GM19397 (cell line): Measurements from ENCODE around the gene OPCML.

Source experiments
- ATAC-seq: cut with Tn5 transposase; IDR thresholded peaks from one replicate; pipeline ENCODE4 v1.9.1; 2021; ENCODE audit warnings: mild to moderate bottlenecking, moderate library complexity; ENCODE audit not compliant: unreplicated experiment

The OPCML gene

DNA sequence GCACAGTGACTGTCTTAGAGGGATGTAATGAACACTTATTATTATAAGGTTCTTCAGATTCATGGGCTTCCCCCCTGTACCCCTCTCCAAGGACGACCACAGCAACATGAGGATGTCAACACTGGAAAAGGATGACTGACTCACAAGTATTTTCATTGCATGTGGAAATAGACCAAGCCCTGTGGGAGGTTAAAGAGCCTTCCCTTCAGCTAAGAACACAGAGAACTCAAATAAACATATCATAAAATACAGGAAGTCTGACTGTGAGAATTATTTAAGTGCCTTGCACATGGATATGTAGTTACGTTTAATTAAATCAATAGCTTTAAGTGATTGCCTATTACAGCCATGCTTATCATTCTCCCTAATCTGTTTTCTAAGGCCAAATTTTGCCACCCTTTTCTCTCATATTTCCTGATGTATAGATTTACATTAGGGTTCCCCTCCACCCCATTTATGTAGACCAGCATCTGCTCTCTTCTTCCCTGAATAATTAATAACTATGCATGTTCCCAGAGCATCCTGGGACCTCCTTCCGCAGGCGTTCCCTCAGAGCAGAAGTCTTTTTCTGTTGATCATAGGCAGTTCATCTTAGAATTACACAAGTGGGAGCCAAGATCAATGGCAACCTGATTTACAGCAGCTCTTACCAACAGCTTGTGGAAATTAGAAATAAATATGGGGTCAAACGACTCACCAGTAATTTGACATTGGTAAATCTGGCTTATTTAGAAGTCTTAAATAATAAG is 226.9 kb downstream of the OPCML start:
- ATAC-seq, result no peak

DNA sequence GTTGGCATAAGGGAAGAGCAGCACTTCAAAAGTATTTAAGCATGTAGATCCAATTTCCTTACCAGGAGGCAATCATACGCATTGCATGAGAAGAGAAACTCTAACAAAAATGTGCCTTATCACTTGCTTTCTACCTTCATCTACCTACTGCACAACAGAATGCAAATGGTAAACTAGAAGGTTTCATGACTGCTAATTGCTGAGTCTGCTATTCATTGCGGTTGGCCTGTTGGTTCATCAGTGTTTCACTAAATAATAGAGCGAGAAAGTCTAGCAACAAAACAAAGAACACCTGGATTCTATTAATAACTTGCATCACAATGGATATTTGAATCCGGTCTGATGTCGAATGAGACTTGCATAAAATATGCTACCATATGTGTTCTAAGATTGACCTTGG is 229.0 kb downstream of the OPCML start:
- ATAC-seq, result no peak

DNA sequence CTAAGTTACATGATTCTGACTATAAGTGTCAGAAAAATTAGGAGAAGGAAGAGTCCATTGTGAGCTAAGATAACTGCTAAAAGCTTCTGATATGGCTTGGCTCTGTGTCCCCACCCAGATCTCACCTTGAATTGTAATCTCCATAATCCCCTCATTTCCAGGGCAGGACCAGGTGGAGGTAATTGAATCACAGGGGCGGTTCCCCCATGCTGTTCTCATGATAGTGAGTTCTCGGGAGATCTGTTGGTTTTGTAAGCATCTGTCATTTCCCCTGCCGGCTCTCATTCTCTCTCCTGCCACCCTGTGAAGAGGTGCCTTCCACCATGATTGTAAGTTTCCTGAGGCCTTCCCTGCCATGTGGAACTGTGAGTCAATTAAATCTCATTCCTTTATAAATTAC is 230.2 kb downstream of the OPCML start:
- no peak for ATAC-seq

DNA sequence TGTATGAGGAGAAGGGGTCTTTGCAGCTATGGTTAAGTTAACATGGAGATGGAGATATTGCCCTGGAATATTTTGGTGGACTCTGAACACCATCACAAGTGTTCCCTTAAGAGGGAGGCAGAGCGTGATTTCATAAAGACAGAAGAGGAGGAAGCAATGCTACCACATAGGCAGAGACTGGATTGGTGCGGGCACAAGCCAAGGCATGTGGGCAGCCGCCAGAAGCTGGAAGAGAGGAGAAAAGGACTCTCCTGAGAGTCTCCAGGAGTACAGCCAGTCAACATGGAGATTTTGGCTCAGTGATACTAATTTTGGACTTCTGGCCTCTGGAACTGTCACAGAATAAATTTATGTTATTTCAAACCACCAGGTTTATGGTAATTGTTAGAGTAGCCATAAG is 231.6 kb downstream of the OPCML start:
- ATAC-seq, result no peak

DNA sequence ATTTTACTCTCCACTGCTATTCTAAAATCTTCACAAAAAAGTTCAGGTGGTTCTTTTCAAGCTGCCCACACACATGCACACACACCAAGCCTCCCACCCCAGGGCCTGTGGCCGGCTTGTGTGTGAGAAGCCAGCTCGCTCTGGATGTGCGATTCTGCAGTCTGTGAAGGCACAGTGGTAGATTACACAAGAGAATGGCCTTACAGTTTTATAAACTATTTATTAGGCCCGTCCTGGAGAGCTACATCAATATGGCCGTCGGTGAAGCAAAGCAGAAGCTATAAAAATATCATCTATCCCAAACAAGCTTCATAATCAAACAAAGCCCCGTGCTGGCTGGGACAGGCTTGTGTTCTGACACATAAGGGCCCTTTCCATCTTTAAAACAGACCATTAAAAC is 240.5 kb downstream of the OPCML start:
- ATAC-seq, result no peak

DNA sequence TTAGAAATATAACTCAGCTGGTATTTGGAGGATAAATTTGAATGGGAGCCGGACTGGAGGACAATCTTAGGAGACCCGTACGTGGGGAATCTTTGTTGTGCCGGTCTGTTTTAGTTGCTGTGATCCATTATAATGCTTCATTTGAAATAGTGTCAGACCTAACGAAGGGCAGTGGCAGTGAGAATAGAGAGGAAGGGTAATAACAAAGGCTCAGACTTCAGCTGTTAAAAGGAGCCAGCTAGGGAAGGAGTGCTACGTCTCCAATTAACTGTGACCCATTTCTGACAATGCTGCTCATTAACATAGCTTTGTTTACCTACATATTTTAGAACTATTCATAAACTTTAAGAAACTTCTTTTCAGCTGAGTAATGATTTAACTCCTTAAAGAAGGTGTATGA is 246.9 kb downstream of the OPCML start:
- ATAC-seq, result no peak

DNA sequence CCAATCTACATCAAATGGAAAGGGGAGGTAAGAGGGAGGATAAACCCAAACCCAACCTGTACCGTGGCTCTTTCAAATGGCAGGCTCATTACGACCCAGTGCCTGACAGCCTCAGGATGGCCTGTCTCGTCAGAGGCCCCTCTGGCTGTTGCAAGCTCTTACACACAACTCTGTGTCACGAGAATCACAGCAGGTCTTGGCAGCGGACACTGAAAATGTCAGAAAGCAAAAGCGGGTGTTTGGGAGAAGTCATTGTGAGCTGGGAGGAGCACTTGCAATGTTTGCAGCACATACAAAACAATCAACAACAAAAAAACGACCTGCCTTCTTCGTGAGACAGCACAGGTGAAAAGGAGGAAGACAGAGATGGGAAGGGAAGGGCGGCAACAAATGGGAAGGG is 248.1 kb downstream of the OPCML start:
- ATAC-seq, result no peak

DNA sequence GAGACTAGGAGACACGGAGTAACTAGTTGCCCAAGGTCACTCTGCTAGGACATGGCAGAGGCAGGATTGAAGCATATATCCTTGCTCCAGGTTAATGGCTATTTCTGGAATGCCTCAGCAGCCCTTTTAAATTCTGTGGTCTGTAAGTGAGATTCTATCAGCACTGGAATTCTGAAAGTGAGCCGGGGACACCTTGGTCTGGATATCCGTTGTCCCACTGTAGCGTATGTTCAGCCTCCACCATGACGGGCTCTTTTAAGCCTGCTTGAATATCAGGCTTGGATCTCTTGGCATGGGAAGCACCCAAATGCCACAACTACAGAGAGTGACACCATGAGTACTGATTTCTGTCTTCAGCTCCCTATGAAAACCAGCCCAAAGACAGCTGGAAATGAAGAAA is 254.4 kb downstream of the OPCML start:
- ATAC-seq, result no peak

DNA sequence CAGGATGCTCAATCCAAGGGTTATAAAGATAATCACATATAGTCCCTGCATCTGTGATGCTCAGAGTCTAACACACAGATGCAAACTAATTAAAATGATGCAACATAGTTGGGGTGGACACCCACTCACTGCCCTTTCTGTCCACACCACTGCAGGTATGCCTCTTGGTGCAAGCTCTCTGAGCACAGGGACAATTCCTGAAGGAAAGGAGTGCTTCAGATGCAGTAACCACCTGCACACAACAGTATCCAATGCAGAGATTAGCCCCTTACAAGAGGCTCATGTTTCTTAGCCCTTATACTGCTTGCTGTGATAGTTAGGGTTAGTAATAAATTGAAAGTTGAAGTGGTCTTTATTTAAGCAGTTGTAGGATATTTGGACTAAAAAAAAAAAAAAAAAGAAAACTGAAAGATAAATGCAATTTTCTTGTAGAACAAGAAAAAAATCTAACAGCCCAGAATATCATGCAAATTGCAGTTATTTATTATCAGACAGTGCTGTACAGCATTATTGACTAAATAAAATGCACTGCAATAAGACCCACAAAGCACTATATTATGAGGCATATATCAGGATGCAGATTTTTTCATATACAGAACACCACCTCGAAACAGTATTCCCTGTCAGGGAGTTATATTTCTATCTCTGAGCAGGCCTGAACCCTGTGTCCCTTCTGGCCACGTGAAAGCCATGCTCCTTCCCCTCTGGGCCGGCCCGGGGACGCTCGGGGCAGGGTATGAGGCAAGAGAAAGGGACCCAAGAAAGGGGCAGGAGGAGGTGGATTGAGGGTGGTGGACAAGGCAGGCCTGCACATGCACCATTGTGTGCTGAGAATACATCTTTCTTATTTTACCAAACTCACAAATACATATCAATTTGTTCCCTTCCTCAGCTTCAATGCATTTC is 260.2 kb downstream of the OPCML start:
- ATAC-seq, result no peak

DNA sequence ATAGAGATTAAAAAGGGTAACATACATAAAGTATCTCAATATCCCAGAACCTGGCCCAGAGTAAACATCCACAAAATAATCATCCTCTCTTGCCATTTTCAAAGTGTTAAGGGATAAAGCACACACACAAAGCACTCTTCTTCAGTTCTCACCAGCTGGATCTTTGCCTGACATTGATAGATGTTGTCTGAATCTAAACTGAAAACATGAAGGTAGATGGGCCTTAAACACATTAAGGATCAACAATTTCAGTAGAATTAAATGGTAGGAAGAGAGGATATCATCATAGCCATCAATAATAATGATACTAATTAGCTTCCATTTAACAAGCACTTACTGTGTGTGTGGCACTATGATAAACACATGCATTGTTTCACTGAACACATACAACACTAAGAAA is 261.1 kb downstream of the OPCML start:
- ATAC-seq, result no peak

DNA sequence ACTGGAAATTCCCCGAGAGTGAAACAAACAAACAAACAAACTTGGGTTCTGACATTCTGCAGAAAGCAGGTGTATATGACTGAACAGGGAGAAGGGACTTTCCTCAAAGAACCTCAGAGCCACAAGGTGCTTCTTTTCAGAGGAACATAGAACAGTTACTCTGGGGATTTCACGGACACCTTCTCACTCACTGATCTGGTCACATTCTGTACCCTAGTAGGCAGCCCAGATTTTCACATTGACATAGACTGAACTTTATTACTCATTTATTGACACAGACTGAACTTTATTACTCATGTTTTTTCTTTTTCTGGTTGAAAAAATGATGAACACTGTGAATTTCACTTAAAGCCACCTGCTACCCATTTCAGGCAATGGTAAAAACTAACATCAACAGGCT is 263.0 kb downstream of the OPCML start:
- ATAC-seq, result peak; percentile 95

DNA sequence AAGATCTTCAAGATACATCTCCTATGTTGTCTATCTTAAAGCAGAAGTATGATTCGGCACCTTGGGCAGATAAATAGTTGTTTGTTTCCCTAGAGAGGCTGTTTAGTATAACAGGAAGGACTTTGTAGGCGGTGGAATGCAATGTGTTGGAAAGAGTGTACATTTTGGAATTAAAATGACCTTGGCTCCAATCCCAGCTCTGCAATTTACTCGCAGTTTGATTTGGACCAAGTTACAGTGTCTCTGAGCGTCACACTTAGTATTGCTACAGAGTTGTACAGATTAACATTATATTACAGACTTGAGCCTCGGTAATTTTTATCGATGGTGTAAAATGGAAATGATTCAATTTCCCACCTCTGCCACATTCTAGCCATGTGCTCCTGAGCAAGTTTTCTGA is 265.3 kb downstream of the OPCML start:
- no peak for ATAC-seq

DNA sequence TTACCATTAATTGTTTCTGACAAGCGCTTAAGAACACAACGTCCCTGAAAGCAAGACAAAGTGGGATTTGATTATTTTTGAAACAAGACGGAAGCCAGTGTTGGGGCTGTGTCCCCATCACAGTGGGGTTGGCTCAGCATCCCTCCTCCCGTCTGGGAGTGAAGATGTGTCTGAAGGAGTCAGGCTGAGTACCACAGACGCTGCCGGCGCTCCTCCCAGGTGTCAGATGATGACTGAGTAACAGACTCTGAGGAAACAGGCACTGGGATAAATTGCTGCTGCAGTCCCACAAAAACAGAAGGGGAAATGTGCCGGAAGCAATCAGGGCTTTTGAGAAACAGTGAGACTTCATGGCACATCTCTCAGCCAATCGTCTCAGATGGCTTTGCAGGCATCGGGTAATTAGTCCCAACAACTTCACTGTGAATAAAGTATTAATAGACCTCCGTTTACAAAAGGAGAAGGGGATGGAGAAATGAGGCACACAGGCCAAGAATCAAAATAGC is 266.7 kb downstream of the OPCML start:
- ATAC-seq, result no peak

DNA sequence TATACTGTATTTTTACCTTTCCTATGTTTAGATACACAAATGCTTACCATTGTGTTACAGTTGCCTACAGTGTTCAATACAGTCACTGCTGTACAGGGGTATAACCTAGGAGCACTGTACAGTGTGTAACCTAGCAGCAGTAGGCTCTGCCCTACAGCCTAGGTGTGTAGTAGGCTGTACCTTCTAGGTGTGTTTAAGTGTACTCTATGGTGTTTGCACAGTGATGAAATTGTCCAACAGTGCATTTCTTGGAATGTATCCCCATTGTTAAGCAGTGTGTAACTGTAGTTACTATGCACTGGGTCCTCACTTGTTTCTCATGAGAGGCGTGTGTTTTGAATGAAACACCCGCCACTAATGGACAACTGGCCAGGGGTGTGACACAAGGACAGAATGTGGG is 269.0 kb downstream of the OPCML start:
- ATAC-seq, result no peak

DNA sequence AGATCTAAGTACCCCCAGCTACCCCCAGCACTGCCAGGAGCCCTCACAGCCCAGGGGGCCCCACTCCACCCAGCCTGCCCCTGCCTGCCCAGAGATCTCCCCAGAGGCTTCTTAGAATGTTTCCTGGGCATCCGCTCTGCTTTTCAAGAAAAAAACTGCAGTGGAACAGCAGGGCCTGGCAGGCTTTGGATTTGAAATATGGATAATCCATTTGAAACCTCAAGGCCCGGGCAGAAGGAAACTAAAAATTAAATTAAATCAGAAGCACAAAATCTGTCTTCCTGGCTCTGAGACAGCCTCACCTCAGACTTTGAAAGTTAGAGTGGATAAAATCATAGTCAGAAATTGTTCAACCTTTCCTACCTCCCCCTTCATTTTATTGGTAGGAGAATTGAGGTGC is 273.6 kb downstream of the OPCML start:
- ATAC-seq, result no peak

DNA sequence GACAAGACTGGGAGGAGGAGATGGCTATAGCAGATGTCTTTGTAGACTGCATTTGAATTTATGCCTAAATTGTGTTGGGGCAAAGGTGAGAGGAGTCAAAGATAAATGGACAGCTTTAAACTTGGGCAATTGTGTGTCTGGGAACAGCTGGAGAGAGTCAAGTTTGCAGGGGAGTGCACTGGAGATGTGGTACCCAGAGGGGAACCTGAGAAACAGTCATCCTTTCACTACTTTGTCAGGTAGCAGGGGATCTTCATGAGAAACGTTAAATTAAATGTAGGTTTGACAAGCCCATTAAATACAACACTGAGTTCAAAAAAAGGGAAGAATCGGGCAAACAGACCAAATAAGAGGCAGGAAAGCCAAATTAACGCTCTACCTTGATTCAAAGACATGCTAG is 277.7 kb downstream of the OPCML start:
- ATAC-seq, result no peak

DNA sequence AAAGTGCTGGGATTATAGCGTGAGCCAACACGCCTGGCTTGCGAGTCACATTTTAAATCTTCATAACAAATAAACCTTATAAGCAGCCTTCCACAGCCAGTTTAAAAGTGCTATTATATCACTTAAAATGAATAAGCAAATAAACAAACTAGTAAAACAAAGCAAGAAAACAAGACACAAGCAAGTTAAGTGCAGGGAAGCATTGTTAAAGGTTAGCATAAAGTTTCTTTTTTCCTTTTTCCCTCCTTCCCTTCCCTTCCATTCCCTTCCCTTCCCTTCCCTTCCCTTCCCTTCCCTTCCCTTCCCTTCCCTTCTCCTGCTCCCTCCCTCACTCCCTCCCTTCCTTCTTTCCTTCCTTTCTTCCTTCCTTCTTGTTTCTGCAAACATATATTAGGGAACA is 278.7 kb downstream of the OPCML start:
- no peak for ATAC-seq

DNA sequence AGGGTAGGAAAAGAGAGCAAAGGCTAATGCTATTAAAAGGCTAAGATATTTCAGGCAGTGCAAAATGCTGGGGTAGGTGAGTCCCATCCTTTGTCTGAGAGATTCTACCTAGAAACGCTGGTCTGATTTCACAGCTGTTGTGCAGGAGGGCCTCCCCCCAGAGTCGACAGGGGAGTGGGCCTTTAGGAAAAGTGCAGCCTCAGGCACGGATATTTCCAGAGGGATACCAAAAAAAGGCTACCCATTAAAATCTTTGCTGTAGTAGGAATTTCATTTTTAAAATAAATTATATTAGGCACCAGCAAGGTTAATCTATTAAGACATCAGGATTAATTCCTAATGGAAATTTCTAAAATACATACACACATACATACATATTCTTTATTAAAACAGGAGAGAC is 280.5 kb downstream of the OPCML start:
- no peak for ATAC-seq

DNA sequence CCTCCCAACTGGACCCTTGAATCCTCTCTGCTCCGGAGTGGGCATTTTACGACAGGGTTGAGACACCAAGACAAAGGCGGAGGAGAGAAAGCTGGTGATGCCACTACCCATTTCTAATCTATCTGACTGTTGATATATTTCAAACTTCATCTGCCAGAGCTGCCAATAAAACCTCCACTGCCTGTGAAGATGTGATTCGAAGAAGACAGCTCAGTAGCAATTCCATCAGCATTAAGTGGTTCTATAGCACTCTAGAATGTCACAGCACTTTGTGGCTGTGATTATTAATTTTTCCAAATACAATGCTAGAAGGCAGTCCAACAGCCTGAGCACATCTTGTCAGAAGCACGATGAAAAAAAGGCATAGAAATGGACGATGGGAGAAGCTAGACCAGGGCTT is 282.8 kb downstream of the OPCML start:
- no peak for ATAC-seq

DNA sequence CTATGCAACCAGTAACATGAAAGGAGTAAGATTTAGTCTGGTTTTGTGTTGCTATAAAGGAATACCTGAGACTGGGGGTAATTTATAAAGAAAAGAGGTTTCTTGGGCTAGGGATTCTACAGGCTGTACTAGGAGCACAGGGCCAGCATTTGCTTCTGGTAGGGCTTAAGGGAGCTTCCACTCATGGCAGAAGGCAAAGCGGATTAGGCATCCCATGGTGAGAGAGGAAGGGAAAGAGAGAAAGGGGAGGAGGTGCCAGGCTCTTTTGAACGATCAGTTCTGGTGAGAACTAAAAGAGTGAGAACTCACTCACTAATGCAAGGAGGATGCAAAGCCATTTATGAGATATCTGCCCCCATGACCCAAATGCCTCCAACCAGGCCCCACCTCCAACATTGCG is 283.2 kb downstream of the OPCML start:
- no peak for ATAC-seq

DNA sequence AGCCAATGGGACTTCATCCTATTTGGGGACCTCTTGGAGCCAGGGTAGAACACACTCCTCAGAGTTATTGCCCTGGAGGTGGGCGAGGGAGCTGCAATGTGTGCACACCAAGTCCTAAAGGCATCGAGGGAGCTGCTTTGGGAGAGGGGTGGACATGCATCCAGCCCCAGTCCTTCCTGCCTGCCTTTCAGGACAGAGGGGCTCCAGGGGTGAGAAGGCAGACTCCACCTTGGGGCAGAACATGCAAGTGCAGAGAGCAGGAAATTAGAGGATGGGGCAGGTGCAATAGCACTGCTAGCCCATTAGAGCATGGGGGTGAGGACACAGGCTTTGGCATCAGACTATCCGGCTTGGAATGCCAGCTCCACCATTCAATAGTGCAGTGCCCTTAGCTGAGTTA is 288.5 kb downstream of the OPCML start:
- ATAC-seq, result no peak
